Daoy (cell line): Measurements from ENCODE around the gene ABHD4. TPM values are rescaled to one million over a fixed set of nuclear protein-coding genes. Genes with fewer than 3 reads are reported as not detected.
A peak's percentile ranks its signal among the peaks of the same experiment; 100 is the strongest.
"Not testable (repeated sequence)": the region's sequence is repeated elsewhere in the genome, so short reads cannot be mapped to it uniquely, and the experiment has no call there.

ENCODE experiments used
- DNase-seq: peaks from one replicate; pipeline ENCODE4 v3.0.0-alpha.2; 2015; ENCODE audit warnings: low read depth
- total RNA-seq: library from RNA; depleted of rRNA; stranded (reverse); fragments of >200 nt; shearing (Covaris generic); gene quantifications from 2 replicates; pipeline ENCODE4 v1.2.3, GENCODE V29; 2014

The ABHD4 gene
- total RNA-seq, 1 experiment from 2014 or later = 11.7 TPM

GRCh38 chr14:22589096-22589839 lies 8.8 kb upstream of the ABHD4 start, which contains the start of gene DAD1:
Gene DAD1, minus strand, starts transcription at chr14:22589224. Its CDS starts 67 bp downstream, at chr14:22589157.
- DNase-seq = peak; percentile 100

GRCh38 chr14:22593189-22593588 lies 4.9 kb upstream of the ABHD4 start:
- no peak for DNase-seq

GRCh38 chr14:22593601-22594000 lies 4.5 kb upstream of the ABHD4 start:
- no peak for DNase-seq

- peak; percentile 58 for DNase-seq
Observed at GRCh38 chr14:22594156-22594716, 3.9 kb upstream of the ABHD4 start.

- no peak for DNase-seq
Observed at GRCh38 chr14:22596354-22596879, 1.7 kb upstream of the ABHD4 start.

GRCh38 chr14:22597265-22597664 lies 835 bp upstream of the ABHD4 start:
- DNase-seq = no peak

- no peak for DNase-seq
Observed at GRCh38 chr14:22597771-22598098, 365 bp upstream of the ABHD4 start.

- peak; percentile 67 for DNase-seq
Observed at GRCh38 chr14:22598896-22599244, 770 bp downstream of the ABHD4 start.

GRCh38 chr14:22599349-22599748 lies 1.2 kb downstream of the ABHD4 start:
- DNase-seq = no peak

GRCh38 chr14:22600027-22600426 lies 1.9 kb downstream of the ABHD4 start:
- DNase-seq = no peak

- DNase-seq = no peak
Observed at GRCh38 chr14:22601456-22601855, 3.4 kb downstream of the ABHD4 start.

- DNase-seq = no peak
Observed at GRCh38 chr14:22601996-22602395, 3.9 kb downstream of the ABHD4 start.

GRCh38 chr14:22602862-22603261 lies 4.8 kb downstream of the ABHD4 start:
- DNase-seq = no peak

GRCh38 chr14:22606380-22606779 lies 8.3 kb downstream of the ABHD4 start:
- DNase-seq = no peak

- no peak for DNase-seq
Observed at GRCh38 chr14:22607291-22607690, 9.2 kb downstream of the ABHD4 start.

- DNase-seq = no peak
Observed at GRCh38 chr14:22610931-22611330, 12.8 kb downstream of the ABHD4 start.

- no peak for DNase-seq
Observed at GRCh38 chr14:22613106-22613695, 15.1 kb downstream of the ABHD4 start.

- DNase-seq = no peak
Observed at GRCh38 chr14:22613736-22614239, 15.7 kb downstream of the ABHD4 start.

- DNase-seq = peak; percentile 95
Observed at GRCh38 chr14:22614240-22614799, 16.2 kb downstream of the ABHD4 start.

GRCh38 chr14:22615765-22616164 lies 17.7 kb downstream of the ABHD4 start:
- DNase-seq = not testable (repeated sequence)

GRCh38 chr14:22622255-22622654 lies 24.2 kb downstream of the ABHD4 start:
- DNase-seq = peak; percentile 44

- DNase-seq = no peak
Observed at GRCh38 chr14:22623047-22623446, 24.9 kb downstream of the ABHD4 start.

- DNase-seq = no peak
Observed at GRCh38 chr14:22626590-22626989, 28.5 kb downstream of the ABHD4 start.
